GM21619 (cell line): ENCODE results near the gene FAM187B.
"Not testable (repeated sequence)": the region's sequence is repeated elsewhere in the genome, so short reads cannot be mapped to it uniquely, and the experiment has no call there.

ENCODE experiments used
- ATAC-seq: cut with Tn5 transposase; IDR thresholded peaks from one replicate; pipeline ENCODE4 v1.9.1; 2021; ENCODE audit not compliant: unreplicated experiment

The FAM187B gene

DNA sequence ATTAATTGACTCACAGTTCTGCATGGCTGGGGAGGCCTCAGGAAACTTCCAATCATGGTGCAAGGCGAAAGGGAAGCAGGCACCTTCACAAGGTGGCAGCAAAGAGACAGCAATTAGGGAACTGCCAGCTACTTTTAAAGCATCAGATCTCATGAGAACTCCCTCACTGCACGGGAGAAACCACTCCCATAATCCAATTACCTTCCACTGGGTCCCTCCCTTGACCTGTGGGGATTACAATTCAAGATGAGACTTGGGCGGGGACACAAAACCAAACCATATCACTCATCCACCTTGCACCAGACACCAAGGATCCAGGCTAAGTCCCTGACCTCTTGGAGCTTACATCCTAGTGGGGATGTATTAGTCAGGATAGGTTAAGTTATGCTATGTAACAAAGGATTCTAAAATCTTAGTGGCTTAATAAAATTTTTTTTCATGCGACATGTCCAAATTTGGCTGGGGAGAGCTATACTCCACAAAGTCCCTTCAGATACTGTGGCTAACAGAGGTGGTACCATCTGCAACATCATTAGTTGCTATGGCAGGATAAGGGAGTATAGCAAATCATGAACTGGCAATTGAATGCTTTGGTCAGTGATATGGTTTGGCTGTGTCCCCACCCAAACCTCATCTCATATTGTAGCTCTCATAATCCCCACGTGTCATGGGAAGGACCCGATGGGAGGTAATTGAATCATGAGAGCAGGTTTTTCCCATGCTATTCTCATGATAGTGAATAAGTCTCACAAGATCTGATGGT is 8.3 kb upstream of the FAM187B start:
- ATAC-seq, result no peak

DNA sequence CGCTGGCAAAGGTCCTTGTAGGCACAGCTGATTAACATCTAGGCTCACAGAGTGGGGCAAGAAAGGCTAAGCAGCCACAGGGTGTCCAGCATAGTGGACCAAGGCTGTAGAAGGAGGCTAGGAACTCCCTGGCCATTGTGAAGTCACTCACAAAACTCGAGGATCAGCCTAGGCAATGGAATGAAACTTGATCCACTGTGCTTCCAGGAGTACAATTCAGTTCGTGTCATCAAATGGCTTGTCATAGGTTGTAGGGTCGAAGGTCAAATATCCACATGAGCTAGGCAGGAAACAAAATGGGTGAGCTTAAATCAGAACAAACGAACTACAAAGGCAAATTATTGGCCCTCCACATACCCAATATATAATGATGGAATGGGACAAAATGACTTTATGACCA is 4.4 kb upstream of the FAM187B start:
- ATAC-seq, result no peak

DNA sequence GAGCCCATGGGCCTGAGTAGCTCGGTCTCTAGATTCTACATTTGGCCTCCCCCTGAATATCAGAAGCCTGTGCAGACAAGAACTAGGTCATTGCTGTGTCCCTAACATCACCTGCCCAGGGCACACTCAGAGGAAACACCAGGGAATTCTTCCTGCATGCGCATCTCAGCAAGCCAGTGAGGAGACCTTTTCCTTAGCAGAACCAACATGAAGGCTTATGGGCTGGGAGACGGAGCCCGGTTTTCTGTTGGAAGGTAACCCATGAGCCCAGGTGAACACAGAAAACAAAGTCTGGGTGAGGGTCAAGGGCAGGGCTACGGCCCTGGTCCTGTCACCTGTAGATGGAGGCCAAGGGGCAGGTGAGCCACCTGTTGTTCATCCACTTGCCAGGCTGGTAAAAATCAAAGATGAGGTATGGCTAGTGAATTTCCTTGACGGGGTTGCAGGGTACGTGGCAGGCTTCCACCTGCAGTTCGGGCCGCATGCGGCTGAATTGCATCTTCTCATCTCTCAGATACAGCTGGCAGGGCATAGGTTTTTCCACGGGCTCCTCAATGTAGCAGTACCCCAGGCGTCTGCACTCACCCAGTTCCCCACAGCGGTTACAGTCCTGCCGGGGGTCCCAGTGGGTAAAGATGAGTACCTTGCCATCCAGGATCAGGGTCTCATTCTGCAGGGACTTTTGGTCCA is 3.6 kb upstream of the FAM187B start:
- ATAC-seq, result no peak

DNA sequence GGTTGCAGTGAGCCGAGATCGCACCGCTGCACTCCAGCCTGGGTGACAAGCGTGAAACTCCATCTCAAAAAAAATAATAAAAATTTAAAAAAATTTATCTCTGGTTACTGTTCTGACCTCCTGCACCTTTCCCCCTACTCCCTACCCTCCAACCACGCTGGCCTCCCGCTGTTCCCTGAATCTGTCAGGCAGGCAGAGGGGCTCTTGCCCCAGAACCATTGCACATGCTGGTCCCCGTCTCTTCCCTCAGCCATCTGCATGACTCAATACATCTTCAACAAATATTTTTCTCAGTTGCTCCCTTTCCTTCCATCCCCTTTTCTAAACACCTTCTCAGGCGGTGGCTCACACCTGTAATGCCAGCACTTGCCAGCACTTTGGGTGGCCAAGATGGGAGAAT is 1.1 kb upstream of the FAM187B start:
- no peak for ATAC-seq

DNA sequence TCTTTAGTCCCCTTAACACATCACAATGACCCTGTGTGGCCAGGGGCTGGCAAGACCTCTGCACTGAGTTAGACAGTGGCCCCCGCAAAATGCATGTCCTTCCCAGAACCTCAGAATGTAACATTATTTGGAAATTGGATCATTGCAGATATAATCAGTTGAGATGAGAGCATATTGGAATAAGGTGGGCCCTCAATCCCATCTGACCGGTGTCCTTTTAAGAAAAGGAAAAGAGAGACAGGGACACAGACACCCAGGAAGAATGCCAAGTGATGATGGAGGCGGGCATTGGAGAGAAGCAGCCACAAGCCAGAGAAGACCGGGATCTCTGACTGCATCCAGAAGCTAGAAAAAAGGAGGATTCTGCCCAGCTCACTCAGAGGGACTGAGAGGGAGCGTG is 1.8 kb downstream of the FAM187B start:
- no peak for ATAC-seq

DNA sequence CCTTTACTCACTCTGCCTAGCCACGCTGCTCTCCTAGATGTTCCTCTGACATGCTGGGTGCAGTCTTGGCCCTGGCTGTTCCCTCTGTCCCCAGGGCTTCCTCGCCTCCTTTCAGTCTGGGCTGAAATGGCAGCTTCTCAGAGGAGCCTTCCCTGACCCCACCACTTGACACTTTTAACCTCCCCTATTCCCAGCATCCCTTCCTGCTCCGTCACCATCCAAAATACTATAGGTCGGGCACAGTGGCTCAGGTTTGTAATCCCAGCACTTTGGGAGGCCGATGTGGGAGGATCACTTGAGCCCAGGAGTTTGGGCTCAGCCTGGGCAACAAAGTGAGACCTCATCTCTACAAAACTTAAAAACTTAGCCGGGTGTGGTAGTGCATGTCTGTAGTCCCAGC is 2.6 kb downstream of the FAM187B start:
- ATAC-seq, result no peak

DNA sequence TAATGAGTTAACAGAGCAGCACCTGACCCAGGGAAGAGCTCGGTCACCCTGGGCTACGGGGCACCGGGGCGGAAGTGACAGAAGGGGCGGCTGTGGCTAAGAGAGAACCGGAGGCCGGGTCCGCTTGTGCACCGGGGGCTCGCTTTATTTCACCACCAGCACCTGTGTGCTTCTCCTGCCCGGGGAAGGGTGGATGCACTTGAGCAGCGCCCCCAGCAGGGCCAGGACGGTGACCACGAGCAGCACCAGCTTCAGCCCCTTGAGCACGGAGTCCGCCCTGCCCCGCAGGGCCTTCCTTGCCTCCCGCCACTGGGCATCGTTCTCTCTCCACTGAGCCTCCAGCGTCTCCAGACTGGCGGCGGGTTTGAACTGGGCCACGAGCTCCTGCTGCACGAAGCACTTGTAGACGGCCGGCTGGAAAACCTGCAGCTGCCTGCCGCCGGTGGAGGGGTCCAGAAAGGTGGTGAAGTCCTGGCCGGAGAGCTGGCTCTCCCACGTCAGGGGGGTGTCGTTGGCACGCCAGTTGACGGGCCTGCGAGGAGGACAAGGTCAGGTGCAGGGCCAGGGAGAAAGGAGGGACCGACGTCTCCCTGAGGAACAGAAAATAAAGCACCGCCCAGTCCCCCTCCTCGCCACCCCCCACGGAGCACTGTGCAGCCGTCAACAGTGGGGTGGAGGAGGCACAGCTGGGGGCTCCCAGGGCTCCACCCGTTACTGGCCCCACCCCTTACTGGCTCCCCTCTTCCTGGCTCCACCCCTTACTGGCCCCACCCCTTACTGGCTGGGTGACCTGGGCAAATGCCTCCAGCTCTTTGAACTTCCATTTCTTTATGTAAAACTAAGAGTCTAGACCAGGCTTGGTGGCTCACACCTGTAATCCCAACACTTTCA is 3.6 kb downstream of the FAM187B start:
- ATAC-seq, result no peak

DNA sequence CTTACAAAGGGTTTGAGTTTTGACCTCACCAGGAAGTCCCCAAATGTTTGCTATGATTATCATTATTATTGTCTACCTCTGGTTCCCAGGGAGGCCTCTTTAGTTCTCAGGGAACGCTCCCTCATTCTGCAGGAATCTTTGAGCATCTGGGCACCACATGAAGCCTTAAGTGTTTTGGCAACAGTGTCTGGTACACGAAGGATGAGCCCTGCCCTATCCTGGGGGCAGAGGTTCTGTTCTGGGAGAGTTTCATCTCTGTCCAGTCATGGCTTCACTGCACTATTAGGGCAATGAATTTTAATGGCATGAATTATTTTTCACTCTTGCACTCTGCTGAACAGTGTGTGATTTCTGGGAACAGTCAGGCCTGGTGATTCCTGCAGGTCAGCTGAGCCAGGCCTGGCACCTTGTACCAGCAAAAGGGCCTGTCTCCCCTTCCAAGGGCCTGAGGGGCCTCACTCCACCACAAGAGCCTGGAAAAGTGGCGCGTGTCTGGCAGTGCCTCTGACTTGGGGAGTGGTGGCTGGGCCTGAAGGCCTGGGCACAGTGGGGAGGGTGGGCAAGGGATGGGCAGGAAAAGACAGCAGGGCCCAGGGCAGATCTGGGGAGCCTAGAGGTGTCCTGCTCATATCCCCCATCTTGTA is 4.6 kb downstream of the FAM187B start:
- ATAC-seq, result no peak

DNA sequence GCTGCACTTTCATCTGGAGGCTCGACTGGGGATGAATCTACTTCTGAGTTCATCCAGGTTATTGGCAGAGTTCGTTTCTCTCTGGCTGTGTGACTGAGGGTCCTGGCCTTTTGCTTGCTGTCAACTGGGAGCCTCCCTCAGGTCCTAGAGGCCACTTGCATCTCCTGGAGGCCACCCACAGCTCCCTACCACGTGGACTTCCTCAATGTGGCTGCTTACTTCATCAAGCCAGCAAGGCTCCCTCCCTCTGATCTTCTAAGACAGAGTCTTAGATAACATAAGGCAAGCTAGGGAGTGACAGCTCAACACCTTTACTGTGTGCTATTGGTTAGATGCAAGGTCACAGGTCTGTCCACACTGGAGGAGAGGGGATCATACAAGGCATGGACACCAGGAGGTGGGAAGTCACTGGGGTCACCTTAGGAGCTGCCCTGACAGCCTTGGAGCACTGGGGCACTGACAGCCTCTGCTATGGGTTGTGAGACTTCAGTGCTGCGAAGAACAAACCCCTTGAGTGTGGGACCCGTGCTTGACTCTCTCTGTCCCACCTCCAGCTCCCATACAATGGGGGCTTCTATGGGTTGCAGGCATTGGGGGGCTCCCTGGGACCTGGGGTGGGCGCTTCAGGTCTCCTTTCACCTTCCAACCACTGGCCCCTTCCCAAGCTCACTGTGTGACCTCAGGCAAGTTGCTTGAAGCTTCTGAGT is 5.3 kb downstream of the FAM187B start:
- no peak for ATAC-seq

DNA sequence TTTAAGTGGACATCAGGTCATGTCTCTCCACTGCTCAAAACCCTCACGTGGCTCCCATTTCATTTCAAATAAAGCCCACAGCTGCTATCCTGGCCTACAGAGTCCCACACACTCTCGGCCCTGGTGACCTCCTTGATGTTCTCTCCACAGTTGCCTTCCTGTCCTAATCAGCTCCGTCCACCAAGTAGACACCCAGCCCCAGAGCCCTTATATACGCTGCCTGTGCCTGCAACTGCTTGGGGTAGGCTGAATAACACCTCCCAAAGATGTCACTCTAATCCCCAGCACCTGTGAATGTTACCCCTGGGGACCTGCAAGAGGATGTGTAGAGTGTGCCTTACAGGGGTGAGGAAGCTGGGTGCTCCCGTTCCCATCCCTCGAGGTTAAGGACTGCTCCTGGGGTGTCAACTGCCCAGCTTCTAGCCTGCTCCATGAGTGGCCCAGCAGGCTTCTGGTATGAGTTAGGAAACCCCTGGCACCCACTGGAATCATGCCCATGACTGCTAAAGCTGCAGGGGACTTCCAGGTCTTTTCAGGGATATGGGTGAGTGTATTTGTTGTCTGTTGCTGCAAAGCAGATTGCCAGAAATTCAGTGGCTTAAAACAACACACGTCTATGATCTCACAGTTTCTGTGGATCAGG is 6.0 kb downstream of the FAM187B start:
- ATAC-seq, result no peak

DNA sequence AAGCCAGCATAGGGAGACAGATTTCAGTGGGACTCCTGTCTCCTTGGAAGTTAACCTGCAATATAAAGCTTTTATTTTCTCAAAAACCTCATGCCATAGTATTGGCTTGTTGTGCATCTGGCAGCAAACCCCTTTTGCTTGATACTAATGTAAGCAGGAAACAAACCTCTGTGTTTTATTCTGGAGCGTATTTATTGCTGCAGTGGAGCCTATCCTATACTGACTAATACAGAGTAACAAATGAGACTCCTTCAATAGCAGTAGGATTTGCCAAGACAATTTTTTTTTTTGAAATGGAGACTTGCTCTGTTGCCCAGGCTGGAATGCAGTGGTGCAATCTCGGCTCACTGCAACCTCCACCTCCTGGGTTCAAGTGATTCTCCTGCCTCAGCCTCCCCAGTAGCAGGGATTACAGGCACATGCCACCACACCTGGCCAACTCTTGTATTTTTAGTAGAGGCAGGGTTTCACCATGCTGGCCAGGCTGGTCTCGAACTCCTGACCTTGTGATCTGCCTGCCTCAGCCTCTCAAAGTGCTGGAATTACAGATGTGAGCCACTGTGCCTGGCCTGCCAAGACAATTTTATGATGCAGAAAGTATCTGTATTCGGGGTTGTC is 7.5 kb downstream of the FAM187B start:
- not testable (repeated sequence) for ATAC-seq

DNA sequence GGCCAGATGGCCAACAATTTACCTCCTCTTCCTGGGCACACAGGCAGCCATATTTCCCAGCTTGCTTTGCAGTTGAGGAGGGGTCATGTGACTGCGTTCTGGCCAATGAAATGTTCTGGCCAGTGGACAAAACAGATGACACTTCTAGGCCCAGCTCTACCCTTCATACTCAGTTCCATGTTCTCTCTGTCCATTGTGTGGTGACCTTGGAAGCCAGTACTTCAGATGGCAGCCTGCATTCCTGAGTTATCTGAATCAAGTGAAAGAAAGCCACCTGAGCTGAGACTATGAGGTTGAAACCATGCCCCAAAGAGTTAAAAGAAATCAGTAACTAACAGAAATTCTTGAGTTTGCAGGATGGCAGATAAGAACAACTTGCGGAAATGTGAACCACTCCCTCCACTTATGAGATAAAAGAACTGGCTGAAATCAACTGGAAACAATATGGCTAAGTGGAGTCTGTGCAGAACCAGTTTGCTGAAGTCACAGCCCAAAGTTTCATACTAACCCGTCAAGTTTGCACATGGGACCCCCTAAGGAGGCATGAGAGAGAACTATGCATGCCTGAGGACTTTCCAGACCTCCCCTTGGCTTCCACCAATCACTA is 8.1 kb downstream of the FAM187B start:
- no peak for ATAC-seq

DNA sequence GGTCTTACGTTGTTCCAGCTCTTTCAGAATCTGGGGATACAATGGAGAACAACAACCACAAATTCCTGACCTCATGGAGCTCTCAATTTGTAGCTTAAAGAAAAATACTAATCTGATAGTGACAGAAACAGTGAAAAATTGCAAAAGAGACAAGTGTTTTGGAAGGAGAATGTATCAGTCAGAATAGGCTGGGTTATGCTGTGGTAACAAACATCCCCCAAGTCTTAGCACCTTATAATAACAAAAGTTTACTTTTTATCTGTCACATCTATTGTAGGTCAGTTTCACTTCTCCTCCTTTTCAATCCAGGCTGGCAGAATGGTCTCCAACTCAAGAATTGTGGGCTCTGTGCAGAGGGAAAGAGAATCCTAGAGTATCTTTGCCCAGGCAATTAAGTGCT is 9.5 kb downstream of the FAM187B start:
- ATAC-seq, result no peak

DNA sequence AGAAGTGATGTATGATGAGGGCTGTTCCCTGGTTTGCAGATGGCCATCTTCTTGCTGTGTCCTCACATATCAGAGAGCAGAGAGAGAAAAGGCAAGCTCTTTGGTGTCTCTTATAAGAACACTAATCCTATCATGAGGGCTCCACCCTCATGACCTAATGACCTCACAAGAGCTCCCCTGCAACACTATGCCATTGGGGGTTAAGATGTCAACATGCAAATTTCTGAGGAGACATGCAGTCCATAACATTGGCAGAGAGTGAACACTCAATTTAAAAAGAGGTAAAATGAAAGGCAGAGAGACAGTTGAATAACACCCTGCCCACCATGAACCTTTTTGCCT is 10.9 kb downstream of the FAM187B start:
- no peak for ATAC-seq

DNA sequence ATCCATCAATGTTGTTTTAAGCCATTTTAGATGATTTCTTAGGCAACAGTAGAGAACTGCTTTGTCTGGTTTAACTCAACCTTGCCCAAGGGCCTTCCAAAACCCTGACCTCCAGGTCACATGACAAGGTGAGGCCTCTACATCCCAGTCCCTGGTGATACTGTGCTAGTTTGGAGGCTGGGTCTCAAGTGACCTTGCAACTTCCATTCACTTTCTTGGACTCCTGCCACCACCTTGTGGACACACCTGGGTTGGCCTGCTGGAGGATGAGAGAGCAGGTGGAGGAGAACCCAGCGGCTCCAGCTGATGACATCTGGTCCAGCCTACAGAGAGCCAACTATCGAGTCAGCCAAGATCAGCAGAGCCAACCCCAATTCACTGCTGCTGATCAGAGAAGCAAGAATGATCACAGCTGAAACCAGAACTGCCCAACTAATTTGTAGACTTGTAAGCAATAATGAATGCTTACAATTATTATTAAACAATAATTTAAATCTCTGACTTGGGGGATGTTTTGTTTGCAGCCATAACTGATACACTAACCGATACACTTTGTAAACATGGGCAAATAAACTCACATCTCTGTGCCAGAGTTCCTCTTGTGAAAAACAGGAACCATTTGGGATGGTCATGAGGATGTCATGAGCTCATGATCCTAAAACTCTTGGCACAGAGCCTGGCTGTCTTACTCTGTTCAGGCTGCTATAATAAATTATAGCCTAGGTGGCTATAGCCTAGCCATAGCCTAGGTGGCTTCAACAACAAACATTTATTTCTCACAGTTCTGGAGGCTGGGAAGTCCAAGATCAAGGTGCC is 11.5 kb downstream of the FAM187B start:
- no peak for ATAC-seq

DNA sequence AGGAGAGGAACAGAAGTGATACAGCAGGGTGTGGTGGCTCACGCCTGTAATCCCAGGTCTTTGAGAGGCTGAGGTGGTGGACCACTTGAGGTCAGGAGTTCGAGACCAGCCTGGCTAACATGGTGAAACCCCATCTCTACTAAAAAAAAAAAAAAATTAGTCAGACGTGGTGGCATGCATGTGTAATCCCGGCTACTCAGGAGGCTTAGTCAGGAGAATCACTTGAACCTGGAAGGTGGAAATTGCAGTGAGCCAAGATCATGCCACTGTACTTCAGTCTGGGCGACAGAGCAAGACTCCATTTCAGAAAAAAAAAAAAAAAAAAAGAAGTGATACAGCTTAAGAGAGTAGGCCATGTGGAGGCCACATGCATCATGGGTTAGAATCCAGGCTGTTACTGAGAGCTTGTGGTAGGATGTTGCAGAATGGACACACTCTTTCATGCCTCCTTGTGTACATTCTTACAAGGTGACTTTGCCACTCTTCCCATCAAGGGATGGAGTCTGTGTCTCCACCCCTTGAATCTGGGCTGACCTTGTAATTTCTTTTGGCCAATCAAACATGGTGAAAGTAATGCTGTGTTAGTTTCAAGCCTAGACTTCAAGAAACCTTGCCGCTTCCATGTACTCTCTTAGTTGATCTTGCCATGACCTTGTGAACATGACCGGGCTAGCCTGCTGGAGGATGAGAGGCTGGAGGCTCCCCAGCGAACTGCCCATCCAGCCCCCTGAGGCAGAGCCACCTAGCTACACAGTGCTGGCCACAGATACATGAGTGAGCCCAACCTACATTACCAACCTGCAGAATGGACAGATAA is 12.3 kb downstream of the FAM187B start:
- no peak for ATAC-seq

DNA sequence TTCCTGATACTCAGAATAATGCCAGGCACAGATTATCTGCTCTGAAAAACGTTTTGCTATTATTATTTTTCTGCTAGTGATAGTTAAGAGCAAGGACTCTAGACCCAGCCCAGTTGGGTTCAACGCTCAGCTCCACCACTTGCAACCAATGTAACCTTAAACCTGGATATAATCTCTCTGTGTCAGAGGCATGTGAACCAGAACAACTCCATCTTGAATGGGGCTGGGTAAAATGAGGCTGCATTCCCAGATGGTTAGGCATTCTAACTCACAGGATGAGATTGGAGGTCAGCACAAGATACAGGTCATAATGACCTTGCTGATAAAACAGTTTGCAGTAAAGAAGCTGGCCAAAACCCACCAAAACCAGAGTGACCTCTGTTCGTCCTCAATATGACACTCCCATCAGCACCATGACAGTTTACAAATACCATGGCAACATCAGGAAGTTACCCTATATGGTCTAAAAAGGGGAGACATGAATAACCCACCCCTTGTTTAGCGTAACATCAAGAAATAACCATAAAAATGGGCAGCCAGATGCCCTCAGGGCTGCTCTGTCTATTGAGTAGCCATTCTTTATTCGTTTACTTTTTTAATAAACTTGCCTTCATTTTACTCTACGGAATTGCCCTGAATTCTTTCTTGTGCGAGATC is 13.6 kb downstream of the FAM187B start:
- ATAC-seq, result no peak
